GM13977 (cell line): ENCODE data around the gene LSM7.
"Not testable (repeated sequence)": the region's sequence is repeated elsewhere in the genome, so short reads cannot be mapped to it uniquely, and the experiment has no call there.

ENCODE experiments used
- DNase-seq: peaks from one replicate; pipeline ENCODE4 v3.0.0; 2012; ENCODE audit warnings: low spot score
- CTCF ChIP-seq: IDR thresholded peaks from 2 replicates; pipeline ENCODE4 v1.5.1; 2012; ENCODE audit warnings: mild to moderate bottlenecking, control low read depth; ENCODE audit not compliant: insufficient read depth; ENCODE audit errors: extremely low read depth, missing control alignments
- in situ Hi-C: fragments of 300-500 bp; cut with MboI; formaldehyde crosslinking; loops from one replicate; pipeline ENCODE4 v1.12.0; 2022; ENCODE audit warnings: low sequenced_read_pairs, low pct_unique_long_range_greater_than_20kb, mixed read lengths, inconsistent platforms; ENCODE audit not compliant: unreplicated experiment

Gene LSM7

GRCh38 chr19:2288338-2288817, 40.0 kb downstream of the LSM7 start:
- no peak for TF ChIP-seq CTCF
- in situ Hi-C loops: no loop called here
- DNase-seq: no peak

- TF ChIP-seq CTCF: no peak
These were observed 40.6 kb downstream of the LSM7 start for GRCh38 chr19:2287585-2288337.

GRCh38 chr19:2286402-2287140, 41.8 kb downstream of the LSM7 start:
- in situ Hi-C loops: no loop called here
- TF ChIP-seq CTCF: no peak
- DNase-seq: no peak

More at GRCh38 chr19:2287585-2288337, 40.6 kb downstream of the LSM7 start:
- no peak for DNase-seq
- in situ Hi-C loops: no loop called here

- in situ Hi-C loops: no loop called here
- no peak for DNase-seq
- TF ChIP-seq CTCF: no peak
These were observed 44.4 kb downstream of the LSM7 start for GRCh38 chr19:2283835-2284507.

GRCh38 chr19:2282862-2283237, 45.5 kb downstream of the LSM7 start:
- in situ Hi-C loops: no loop called here
- no peak for DNase-seq
- TF ChIP-seq CTCF: no peak

- peak; percentile 70 for DNase-seq
- in situ Hi-C loops: no loop called here
- no peak for TF ChIP-seq CTCF
These were observed 46.1 kb downstream of the LSM7 start, which contains the start of gene PEAK3 for GRCh38 chr19:2282062-2282861. Gene PEAK3 (minus strand): TSS chr19:2282175. CDS start chr19:2280931, 1,244 bp downstream.

- DNase-seq, in situ Hi-C loops: not testable (repeated sequence)
These were observed 46.9 kb downstream of the LSM7 start for GRCh38 chr19:2281265-2282061.
